Vagina (tissue), 2 donors: ENCODE results near the gene SERPINI1.

ENCODE experiments used
- CTCF ChIP-seq, 3 experiments: fragments of 450-650 bp in 2 of 3; fragments of 200-600 bp in 1 of 3; sonication (generic) in 1 of 3; IDR thresholded peaks; one replicate each; pipeline ENCODE4 v1.5.1; 2017 to 2019; ENCODE audit warnings: antibody characterized with exemption in 3 of 3, mild to moderate bottlenecking in 2 of 3, moderate library complexity in 2 of 3
- POLR2A ChIP-seq, 2 donors: fragments of 450-650 bp; IDR thresholded peaks; one replicate each; pipeline ENCODE4 v1.6.1; 2017; ENCODE audit warnings: antibody characterized with exemption in 2 of 2, mild to moderate bottlenecking in 2 of 2, moderate library complexity in 2 of 2

DNA sequence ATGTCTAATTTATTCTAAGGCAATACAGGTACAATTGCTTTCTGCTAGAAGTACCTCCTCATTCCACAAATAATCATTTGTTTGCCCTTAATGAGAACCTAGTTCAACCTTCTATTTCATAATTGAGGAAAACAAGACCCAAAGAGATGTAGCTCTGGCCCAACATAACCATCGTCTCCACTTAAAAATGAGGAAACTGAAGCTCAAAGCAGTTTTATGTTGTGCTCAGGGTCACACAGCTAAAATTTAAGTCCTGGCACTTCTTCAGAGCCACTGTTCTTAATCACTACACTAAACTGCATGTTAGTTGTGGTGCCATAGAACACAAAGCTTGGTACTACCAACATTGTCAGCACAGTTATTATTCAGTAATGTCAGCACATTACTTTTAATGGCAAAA is 108.0 kb downstream of the SERPINI1 start:
- TF ChIP-seq CTCF (IDR thresholded peaks at IDR 0.05) (no peak), POLR2A (IDR thresholded peaks at IDR 0.05) (no peak)
